NT2/D1 (cell line): ENCODE data around the gene OGN.

Source experiments
- DNase-seq: peaks from one replicate; pipeline ENCODE4 v3.0.0-alpha.2; 2011; ENCODE audit warnings: low read depth, low spot score
- H3K27me3 ChIP-seq: 2 replicates; pipeline ENCODE4 v1.6.0; 2011; ENCODE audit warnings: mild to moderate bottlenecking; ENCODE audit not compliant: insufficient read length, insufficient read depth
- H3K36me3 ChIP-seq: 2 replicates; pipeline ENCODE4 v1.6.1; 2011; ENCODE audit warnings: mild to moderate bottlenecking, low read length, mixed read lengths; ENCODE audit not compliant: insufficient read depth, insufficient read length
- H3K4me1 ChIP-seq: 2 replicates; pipeline ENCODE4 v1.5.1; 2011; ENCODE audit not compliant: insufficient read depth, insufficient read length
- H3K4me3 ChIP-seq: 2 replicates; pipeline ENCODE4 v1.5.1; 2011; ENCODE audit warnings: low read depth; ENCODE audit not compliant: insufficient read length
- H3K9ac ChIP-seq: 2 replicates; pipeline ENCODE4 v1.6.0; 2011; ENCODE audit warnings: low read depth; ENCODE audit not compliant: insufficient read length
- H3K9me3 ChIP-seq: 2 replicates; pipeline ENCODE4 v1.5.1; 2011; ENCODE audit warnings: mild to moderate bottlenecking, low read length; ENCODE audit not compliant: insufficient read depth
- SUZ12 ChIP-seq: IDR thresholded peaks from 2 replicates; pipeline ENCODE4 v1.6.1; 2011; ENCODE audit not compliant: insufficient read length, insufficient read depth; ENCODE audit errors: extremely low read depth
- YY1 ChIP-seq: IDR thresholded peaks from 2 replicates; pipeline ENCODE4 v1.6.1; 2011; ENCODE audit not compliant: insufficient read length, insufficient read depth
- ZNF274 ChIP-seq: IDR thresholded peaks from 2 replicates; pipeline ENCODE4 v1.6.1; 2011; ENCODE audit warnings: mild to moderate bottlenecking, low read depth, low read length

The OGN gene

DNA sequence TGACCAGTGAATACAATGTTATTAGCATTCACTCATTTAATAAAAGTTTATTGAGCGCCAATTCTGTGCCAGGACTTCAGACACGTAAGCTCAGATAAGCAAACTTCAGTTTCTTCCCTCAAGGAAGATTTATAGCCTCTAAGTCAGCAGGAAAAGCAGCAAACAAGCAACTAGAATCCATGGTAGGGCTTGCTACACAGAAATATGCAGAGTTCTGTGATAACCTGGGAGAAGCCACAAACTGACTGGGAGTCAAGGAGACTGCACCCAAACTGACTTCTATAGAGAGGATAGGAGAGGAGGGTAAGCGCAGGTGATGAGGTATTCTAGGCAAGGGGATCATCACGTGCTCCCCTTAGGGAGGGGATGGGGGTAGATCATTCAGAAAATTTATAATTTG lies 1.4 kb upstream of the OGN start:
- H3K9ac ChIP-seq, result no peak overlapping the region
- no peaks in the 10 kb centered on the region for H3K27me3 ChIP-seq
- DNase-seq, result no peak
- H3K9me3 ChIP-seq, result no peaks in the 10 kb centered on the region
- peaks cover 4% of the 10 kb centered on the region for H3K4me1 ChIP-seq
- TF ChIP-seq SUZ12 (no peak), ZNF274 (no peak), YY1 (no peak)
- H3K4me3 ChIP-seq, result no peak overlapping the region
- H3K36me3 ChIP-seq, result no peaks in the 10 kb centered on the region

DNA sequence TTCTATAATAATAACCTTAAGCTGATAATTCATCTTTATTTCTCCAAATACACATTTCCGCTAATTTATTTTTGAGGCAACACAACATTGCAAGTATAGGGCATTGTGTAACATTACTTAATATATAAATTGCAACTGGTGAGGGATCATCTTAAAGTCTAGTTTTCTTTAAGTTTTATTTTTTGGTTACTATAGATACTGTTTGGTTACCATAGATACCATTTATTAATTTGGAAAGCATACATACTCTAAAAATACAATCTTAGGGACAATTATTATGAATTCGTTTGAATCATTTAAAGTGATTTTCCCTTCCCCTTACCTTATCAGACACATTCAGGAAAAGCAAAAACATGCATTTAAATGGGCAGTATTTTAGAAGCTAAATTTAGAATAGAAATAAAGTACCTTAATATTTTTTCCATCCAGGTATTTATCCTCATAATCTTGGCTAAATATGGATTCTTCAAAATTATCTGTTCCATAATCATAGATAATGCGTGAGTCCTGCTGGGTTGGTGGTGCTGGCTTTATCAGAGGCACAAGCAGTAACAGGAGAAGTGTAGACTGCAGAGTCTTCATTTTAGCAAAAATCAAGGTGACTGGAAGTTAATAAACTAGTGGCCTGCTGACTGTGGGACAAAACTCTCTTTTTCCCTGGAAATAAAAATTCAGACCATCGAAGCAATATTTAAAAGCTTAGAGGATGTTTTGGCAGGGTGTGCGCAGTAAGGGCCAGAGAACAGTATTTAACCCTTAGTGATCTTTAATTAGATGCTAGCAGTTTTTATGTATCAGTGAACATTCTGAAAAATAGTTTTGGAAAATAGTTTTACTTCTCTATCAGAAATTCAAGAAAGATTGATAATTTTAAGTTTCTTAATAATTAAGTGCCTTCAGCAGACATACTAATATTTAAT lies 1.3 kb downstream of the OGN start:
- H3K9ac ChIP-seq, result no peak overlapping the region
- no peaks in the 10 kb centered on the region for H3K4me1 ChIP-seq
- no peak for TF ChIP-seq ZNF274
- no peak for TF ChIP-seq SUZ12
- no peak for TF ChIP-seq YY1
- no peaks in the 10 kb centered on the region for H3K36me3 ChIP-seq
- H3K4me3 ChIP-seq, result no peak overlapping the region
- no peaks in the 10 kb centered on the region for H3K9me3 ChIP-seq
- H3K27me3 ChIP-seq, result no peaks in the 10 kb centered on the region
- DNase-seq, result no peak

GRCh38 chr9:92402360-92402759 lies 2.0 kb downstream of the OGN start:
- no peak for TF ChIP-seq SUZ12
- TF ChIP-seq YY1, result no peak
- TF ChIP-seq ZNF274, result no peak

GRCh38 chr9:92397853-92398252 lies 6.5 kb downstream of the OGN start:
- Histone ChIP-seq H3K9ac (no peak overlapping the region), H3K36me3 (no peaks in the 10 kb centered on the region), H3K4me3 (no peak overlapping the region), H3K9me3 (0 out of 2 replicates have a peak, but pooled peaks cover 8% of the 10 kb centered on the region), H3K4me1 (no peaks in the 10 kb centered on the region), H3K27me3 (no peaks in the 10 kb centered on the region)
- no peak for DNase-seq
- no peak for TF ChIP-seq SUZ12
- no peak for TF ChIP-seq YY1
- TF ChIP-seq ZNF274, result no peak

More at GRCh38 chr9:92402360-92402759, 2.0 kb downstream of the OGN start:
- no peaks in the 10 kb centered on the region for H3K4me1 ChIP-seq
- H3K4me3 ChIP-seq, result no peak overlapping the region
- H3K27me3 ChIP-seq, result no peaks in the 10 kb centered on the region
- DNase-seq, result no peak
- no peak overlapping the region for H3K9ac ChIP-seq
- H3K36me3 ChIP-seq, result no peaks in the 10 kb centered on the region
- H3K9me3 ChIP-seq, result 0 out of 2 replicates have a peak, but pooled peaks cover 5% of the 10 kb centered on the region

DNA sequence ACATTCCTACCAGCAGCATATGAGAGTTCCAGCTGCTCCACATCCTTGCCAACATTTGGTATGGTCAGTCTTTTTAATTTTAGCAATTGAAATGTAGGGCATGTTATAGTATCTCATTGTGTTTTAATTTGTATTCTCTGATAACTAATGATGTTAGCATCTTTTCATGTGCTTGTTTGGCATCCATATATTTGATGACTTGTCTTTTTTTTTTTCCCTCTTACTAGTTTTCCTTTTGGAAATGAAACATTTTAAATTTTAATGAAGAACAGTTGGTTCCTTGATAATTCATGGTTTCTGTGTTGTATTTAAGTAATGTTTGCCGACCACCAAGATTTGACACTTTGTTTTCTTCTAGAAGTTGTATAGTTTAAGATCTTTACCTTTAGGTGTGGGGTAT lies 8.8 kb downstream of the OGN start:
- DNase-seq, result no peak
- H3K27me3 ChIP-seq, result no peaks in the 10 kb centered on the region
- H3K4me3 ChIP-seq, result no peak overlapping the region
- H3K9ac ChIP-seq, result no peak overlapping the region
- no peaks in the 10 kb centered on the region for H3K36me3 ChIP-seq
- no peaks in the 10 kb centered on the region for H3K4me1 ChIP-seq
- 0 out of 2 replicates have a peak, but pooled peaks cover 8% of the 10 kb centered on the region for H3K9me3 ChIP-seq
- TF ChIP-seq YY1, result no peak
- TF ChIP-seq ZNF274, result no peak
- TF ChIP-seq SUZ12, result no peak

DNA sequence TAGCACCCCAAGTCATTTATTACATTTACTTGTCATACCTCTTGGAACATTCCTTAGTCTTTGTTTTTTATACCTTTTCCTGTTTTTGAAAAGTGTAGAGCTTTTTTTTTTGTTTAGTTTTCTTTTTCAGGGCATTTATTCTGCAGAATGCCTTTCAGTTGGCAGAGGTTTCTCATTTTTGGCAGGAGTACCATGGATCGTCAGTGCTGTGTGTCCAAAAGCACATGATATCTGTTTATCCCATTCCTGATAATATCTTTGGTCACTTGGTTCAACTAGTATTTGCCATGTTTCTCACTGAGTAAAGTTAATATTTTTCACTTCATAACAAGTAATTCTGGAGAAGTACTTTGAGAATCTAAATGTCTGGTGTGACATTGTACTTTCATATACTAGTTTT lies 10.7 kb downstream of the OGN start:
- 0 out of 2 replicates have a peak, but pooled peaks cover 8% of the 10 kb centered on the region for H3K9me3 ChIP-seq
- no peak overlapping the region for H3K9ac ChIP-seq
- no peak for DNase-seq
- no peak for TF ChIP-seq SUZ12
- TF ChIP-seq YY1, result no peak
- TF ChIP-seq ZNF274, result no peak
- no peaks in the 10 kb centered on the region for H3K36me3 ChIP-seq
- no peak overlapping the region for H3K4me3 ChIP-seq
- no peaks in the 10 kb centered on the region for H3K4me1 ChIP-seq
- H3K27me3 ChIP-seq, result no peaks in the 10 kb centered on the region

GRCh38 chr9:92392690-92393089 lies 11.7 kb downstream of the OGN start:
- Histone ChIP-seq H3K9ac (no peak overlapping the region), H3K36me3 (no peaks in the 10 kb centered on the region), H3K9me3 (0 out of 2 replicates have a peak, but pooled peaks cover 5% of the 10 kb centered on the region), H3K4me3 (no peak overlapping the region), H3K27me3 (no peaks in the 10 kb centered on the region), H3K4me1 (no peaks in the 10 kb centered on the region)
- no peak for DNase-seq
- no peak for TF ChIP-seq SUZ12
- TF ChIP-seq ZNF274, result no peak
- TF ChIP-seq YY1, result no peak
